Mesenchymal stem cell (in vitro differentiated cells and primary cell): Measurements from ENCODE around the gene HNRNPLL.
"Not testable (repeated sequence)": the region's sequence is repeated elsewhere in the genome, so short reads cannot be mapped to it uniquely, and the experiment has no call there.

Experiments
- DNase-seq: peaks from one replicate; pipeline ENCODE4 v3.0.0-alpha.2; 2013
- H2AFZ ChIP-seq: one replicate; pipeline ENCODE4 v1.6.1; 2013; ENCODE audit warnings: low read depth, mild to moderate bottlenecking, control low read depth, inconsistent platforms, low read length, moderate library complexity
- H2AK5ac ChIP-seq: 2 replicates; pipeline ENCODE4 v1.6.1; 2013; ENCODE audit warnings: low read length, moderate library complexity, mild to moderate bottlenecking, inconsistent platforms; ENCODE audit not compliant: severe bottlenecking
- H2BK120ac ChIP-seq: one replicate; pipeline ENCODE4 v1.6.1; 2013; ENCODE audit warnings: low read depth, mild to moderate bottlenecking, inconsistent platforms, low read length, moderate library complexity
- H2BK12ac ChIP-seq, 2 experiments: one replicate each; pipeline ENCODE4 v1.6.1; 2013; ENCODE audit warnings: inconsistent platforms in 2 of 2, low read length in 2 of 2, mild to moderate bottlenecking in 2 of 2, moderate library complexity in 2 of 2, control low read depth in 1 of 2
- H2BK15ac ChIP-seq: one replicate; pipeline ENCODE4 v1.6.1; 2013; ENCODE audit warnings: mild to moderate bottlenecking, low read depth, inconsistent platforms; ENCODE audit not compliant: poor library complexity, severe bottlenecking
- H2BK5ac ChIP-seq: 2 replicates; pipeline ENCODE4 v1.6.1; 2013; ENCODE audit warnings: low read depth, mild to moderate bottlenecking, low read length, control low read depth, inconsistent platforms; ENCODE audit not compliant: poor library complexity, severe bottlenecking
- H3K14ac ChIP-seq, 2 experiments: one replicate each; pipeline ENCODE4 v1.6.1; 2013; ENCODE audit warnings: inconsistent platforms in 2 of 2, low read length in 2 of 2, control low read depth in 1 of 2, mild to moderate bottlenecking in 1 of 2, moderate library complexity in 1 of 2
- H3K18ac ChIP-seq, 2 experiments: one replicate each; pipeline ENCODE4 v1.6.1; 2013; ENCODE audit warnings: inconsistent platforms in 2 of 2, low read length in 2 of 2, control low read depth in 1 of 2, low read depth in 1 of 2, mild to moderate bottlenecking in 1 of 2
- H3K23ac ChIP-seq, 2 experiments: one replicate each; pipeline ENCODE4 v1.6.1; 2013; ENCODE audit warnings: inconsistent platforms in 2 of 2, low read length in 2 of 2, mild to moderate bottlenecking in 2 of 2, moderate library complexity in 2 of 2, control low read depth in 1 of 2
- H3K27ac ChIP-seq: 2 replicates; pipeline ENCODE4 v1.5.1; 2013; ENCODE audit warnings: mild to moderate bottlenecking, moderate library complexity, low read length, control low read depth, inconsistent platforms; ENCODE audit not compliant: poor library complexity, severe bottlenecking
- H3K27me3 ChIP-seq, 2 experiments: 2 replicates each; pipeline versions ENCODE4 v1.6.1 to v1.7.0; 2013; ENCODE audit warnings: low read length in 2 of 2, mild to moderate bottlenecking in 2 of 2, moderate library complexity in 2 of 2, control low read depth in 1 of 2, inconsistent platforms in 1 of 2; ENCODE audit not compliant: control insufficient read depth in 1 of 2, insufficient read depth in 1 of 2
- H3K36me3 ChIP-seq, 2 experiments: 2 replicates each; pipeline versions ENCODE4 v1.6.1 to v1.7.0; 2013; ENCODE audit warnings: low read length in 2 of 2, control low read depth in 1 of 2, inconsistent platforms in 1 of 2, low read depth in 1 of 2, mild to moderate bottlenecking in 1 of 2; ENCODE audit not compliant: insufficient read depth in 2 of 2, control insufficient read depth in 1 of 2
- H3K4ac ChIP-seq, 2 experiments: one replicate each; pipeline ENCODE4 v1.6.1; 2013; ENCODE audit warnings: inconsistent platforms in 2 of 2, low read length in 2 of 2, mild to moderate bottlenecking in 2 of 2, moderate library complexity in 2 of 2, control low read depth in 1 of 2, low read depth in 1 of 2
- H3K4me1 ChIP-seq: 2 replicates; pipeline ENCODE4 v1.6.1; 2013; ENCODE audit warnings: low read depth, low read length, control low read depth; ENCODE audit not compliant: control insufficient read depth, insufficient read depth
- H3K4me2 ChIP-seq: 2 replicates; pipeline ENCODE4 v1.6.1; 2013; ENCODE audit warnings: low read length, mild to moderate bottlenecking, inconsistent platforms; ENCODE audit not compliant: poor library complexity, severe bottlenecking
- H3K4me3 ChIP-seq, 2 experiments: 2 replicates each; pipeline versions ENCODE4 v1.5.1 to v1.7.0; 2013; ENCODE audit warnings: low read length in 2 of 2, mild to moderate bottlenecking in 2 of 2, control low read depth in 1 of 2, low read depth in 1 of 2; ENCODE audit not compliant: insufficient read depth in 1 of 2
- H3K79me1 ChIP-seq: replicated peaks from 2 replicates; pipeline ENCODE4 v1.6.1; 2013; ENCODE audit warnings: mild to moderate bottlenecking, control low read depth, low read length, inconsistent platforms; ENCODE audit not compliant: poor library complexity, severe bottlenecking
- H3K9ac ChIP-seq: 2 replicates; pipeline ENCODE4 v1.7.0; 2013; ENCODE audit warnings: mild to moderate bottlenecking, low read length, moderate library complexity
- H3K9me3 ChIP-seq: 2 replicates; pipeline ENCODE4 v1.7.0; 2013; ENCODE audit warnings: mild to moderate bottlenecking, low read length; ENCODE audit not compliant: control insufficient read depth
- H4K8ac ChIP-seq: one replicate; pipeline ENCODE4 v1.6.1; 2013; ENCODE audit warnings: inconsistent platforms, mild to moderate bottlenecking, low read length, moderate library complexity
- H4K91ac ChIP-seq: one replicate; pipeline ENCODE4 v1.6.1; 2013; ENCODE audit warnings: mild to moderate bottlenecking, low read length, inconsistent platforms
- WGBS: methylation state at CpG from one replicate; pipeline ENCODE4 v1.1.7; 2013; ENCODE audit warnings: mixed read lengths; 5-methylcytosine and 5-hydroxymethylcytosine counted together

HNRNPLL gene

GRCh38 chr2:38648107-38648761, 45.5 kb upstream of the HNRNPLL start:
- H3K9me3 ChIP-seq, result no peaks in the 10 kb centered on the region
- no peaks in the 10 kb centered on the region for H3K36me3 ChIP-seq
- H2AFZ ChIP-seq, result no peak overlapping the region
- no peaks in the 10 kb centered on the region for H3K79me1 ChIP-seq
- H2BK12ac ChIP-seq, result no peak overlapping the region
- H3K4me1 ChIP-seq, result no peaks in the 10 kb centered on the region
- H3K4me2 ChIP-seq, result no peak overlapping the region
- H4K91ac ChIP-seq, result no peak overlapping the region
- H3K27me3 ChIP-seq, result peaks cover 11 to 14% of the 10 kb centered on the region in 2 experiments
- no peak overlapping the region for H3K4ac ChIP-seq
- H2AK5ac ChIP-seq, result no peak overlapping the region
- no peak overlapping the region for H3K18ac ChIP-seq
- DNase-seq, result no peak
- 86% methylated on average over 6 of the region's 7 CpGs for WGBS
- no peak overlapping the region for H4K8ac ChIP-seq
- no peak overlapping the region for H2BK120ac ChIP-seq
- H3K14ac ChIP-seq, result peak overlapping the region in 1 of 2 experiments; percentile 53
- H2BK15ac ChIP-seq, result no peak overlapping the region
- H3K23ac ChIP-seq, result no peak overlapping the region
- H2BK5ac ChIP-seq, result no peak overlapping the region
- H3K9ac ChIP-seq, result no peak overlapping the region
- no peak overlapping the region for H3K27ac ChIP-seq
- H3K4me3 ChIP-seq, result peak overlapping the region in 1 of 2 experiments; percentile 7

- not testable (repeated sequence) for H3K9ac ChIP-seq, DNase-seq, H3K27me3 ChIP-seq, H2AK5ac ChIP-seq, H3K18ac ChIP-seq, H3K9me3 ChIP-seq, H2BK15ac ChIP-seq, H2BK12ac ChIP-seq, H3K27ac ChIP-seq, H2AFZ ChIP-seq, H3K79me1 ChIP-seq, H3K4me2 ChIP-seq, H3K36me3 ChIP-seq, H3K4me1 ChIP-seq, H2BK120ac ChIP-seq, H3K4me3 ChIP-seq, H3K14ac ChIP-seq, H4K8ac ChIP-seq, H3K23ac ChIP-seq, H2BK5ac ChIP-seq, H3K4ac ChIP-seq, H4K91ac ChIP-seq
- 93% methylated on average over 5 of the region's 16 CpGs for WGBS
Measured at GRCh38 chr2:38643683-38644511, 41.2 kb upstream of the HNRNPLL start.

- no peak overlapping the region for H2AFZ ChIP-seq
- no peak overlapping the region for H3K4ac ChIP-seq
- H3K27me3 ChIP-seq, result peaks cover 0 to 4% of the 10 kb centered on the region in 2 experiments
- no peaks in the 10 kb centered on the region for H3K4me1 ChIP-seq
- H3K36me3 ChIP-seq, result no peaks in the 10 kb centered on the region
- H2AK5ac ChIP-seq, result no peak overlapping the region
- H3K9ac ChIP-seq, result no peak overlapping the region
- H3K4me2 ChIP-seq, result no peak overlapping the region
- no peak overlapping the region for H3K18ac ChIP-seq
- no peak overlapping the region for H4K8ac ChIP-seq
- no peak overlapping the region for H4K91ac ChIP-seq
- no peak for DNase-seq
- H2BK15ac ChIP-seq, result no peak overlapping the region
- H3K23ac ChIP-seq, result no peak overlapping the region
- no peak overlapping the region for H2BK120ac ChIP-seq
- no peak overlapping the region for H2BK12ac ChIP-seq
- H3K79me1 ChIP-seq, result no peaks in the 10 kb centered on the region
- no peaks in the 10 kb centered on the region for H3K9me3 ChIP-seq
- 97% methylated on average over 38 of the region's 45 CpGs for WGBS
- no peak overlapping the region for H3K27ac ChIP-seq
- no peak overlapping the region for H2BK5ac ChIP-seq
- H3K14ac ChIP-seq, result no peak overlapping the region
- no peak overlapping the region for H3K4me3 ChIP-seq
Measured at GRCh38 chr2:38643021-38643671, 40.4 kb upstream of the HNRNPLL start.

- H2BK5ac ChIP-seq, H3K4ac ChIP-seq, H3K9me3 ChIP-seq, H2BK12ac ChIP-seq, H3K14ac ChIP-seq, H3K4me1 ChIP-seq, H3K79me1 ChIP-seq, H3K23ac ChIP-seq, H3K4me2 ChIP-seq, H3K36me3 ChIP-seq, H3K4me3 ChIP-seq, H4K8ac ChIP-seq, H3K18ac ChIP-seq, H2AFZ ChIP-seq, H3K9ac ChIP-seq, H4K91ac ChIP-seq, DNase-seq, H3K27me3 ChIP-seq, H2AK5ac ChIP-seq, H2BK120ac ChIP-seq, H3K27ac ChIP-seq, H2BK15ac ChIP-seq: not testable (repeated sequence)
- WGBS, result 87% methylated on average over 14 of the region's 14 CpGs
Measured at GRCh38 chr2:38642373-38643017, 39.8 kb upstream of the HNRNPLL start.
